Measurements from ENCODE around the gene IQCK.

The IQCK gene

DNA sequence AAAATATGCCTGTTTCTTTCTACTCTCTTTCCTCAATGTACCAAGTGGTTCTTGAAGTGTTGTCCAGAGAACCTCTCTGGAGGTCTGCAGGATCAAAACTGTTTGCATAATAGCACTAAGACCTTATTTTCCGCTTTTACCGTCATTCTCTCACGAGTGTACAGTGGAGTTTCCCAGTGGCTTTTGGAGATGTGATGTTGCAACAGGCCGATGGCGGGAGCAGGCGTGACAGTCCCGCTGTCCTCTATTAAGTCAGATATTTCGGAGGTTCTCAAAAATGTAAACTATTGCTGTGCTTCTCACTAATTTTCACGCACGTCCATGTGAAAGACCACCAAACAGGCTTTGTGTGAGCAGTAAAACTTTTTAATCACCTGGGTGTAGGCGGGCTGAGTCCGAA, 174.8 kb downstream of the IQCK start:
- intact Hi-C loops (cut with DNase I): no loop called here
- DNase-seq: no peak

GRCh38 chr16:19894586-19894985, 176.5 kb downstream of the IQCK start:
- DNase-seq: peak in 1 of 10 donors; percentile 20
- intact Hi-C loops (cut with DNase I): no loop called here

DNA sequence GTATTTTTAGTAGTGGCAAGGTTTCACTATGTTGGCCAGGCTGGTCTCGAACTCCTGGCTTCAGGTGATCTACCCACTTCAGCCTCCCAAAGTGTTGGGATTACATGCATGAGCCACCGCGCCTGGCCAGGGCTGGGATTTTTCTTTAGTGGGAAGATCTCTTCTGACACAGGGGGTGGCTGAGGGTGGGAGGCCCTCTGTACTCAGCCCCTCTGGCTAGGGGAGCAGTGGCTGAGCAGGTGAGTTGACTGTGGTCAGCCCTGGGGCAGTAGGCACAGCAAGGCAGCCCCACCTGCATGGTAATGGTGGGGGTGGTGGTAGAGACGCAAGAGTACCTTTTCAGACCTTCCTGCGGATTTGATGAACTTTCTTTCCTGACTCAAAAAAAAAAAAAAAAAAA, 178.9 kb downstream of the IQCK start:
- intact Hi-C loops (cut with DNase I): no loop called here
- peak in 1 of 10 donors; percentile 77 for DNase-seq

DNA sequence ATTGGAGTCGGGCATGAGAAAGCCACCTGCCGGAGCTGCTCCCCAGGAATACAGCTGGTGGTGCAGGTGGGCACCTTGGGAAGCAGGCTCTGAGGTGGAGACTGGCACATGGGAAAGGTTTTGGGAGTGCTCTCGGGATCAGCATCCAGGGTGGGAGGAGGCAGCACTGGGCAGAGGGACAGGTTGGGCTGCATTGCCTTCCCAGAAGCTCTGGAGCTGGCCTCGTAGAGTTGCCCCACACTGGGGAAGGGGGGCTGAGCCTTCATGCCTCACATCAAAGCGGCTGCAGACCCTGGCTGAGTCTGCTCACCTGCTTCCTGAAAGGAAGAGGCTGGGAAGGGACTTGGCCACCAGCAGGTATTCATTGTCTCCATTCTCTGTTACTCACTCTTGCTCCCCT, 180.1 kb downstream of the IQCK start:
- intact Hi-C loops (cut with DNase I): loop anchor here (2.0 kb wide), 1 partner anchor 489 kb away; no protein-coding TSS in a partner anchor
- DNase-seq: peak in 1 of 10 donors; percentile 58

DNA sequence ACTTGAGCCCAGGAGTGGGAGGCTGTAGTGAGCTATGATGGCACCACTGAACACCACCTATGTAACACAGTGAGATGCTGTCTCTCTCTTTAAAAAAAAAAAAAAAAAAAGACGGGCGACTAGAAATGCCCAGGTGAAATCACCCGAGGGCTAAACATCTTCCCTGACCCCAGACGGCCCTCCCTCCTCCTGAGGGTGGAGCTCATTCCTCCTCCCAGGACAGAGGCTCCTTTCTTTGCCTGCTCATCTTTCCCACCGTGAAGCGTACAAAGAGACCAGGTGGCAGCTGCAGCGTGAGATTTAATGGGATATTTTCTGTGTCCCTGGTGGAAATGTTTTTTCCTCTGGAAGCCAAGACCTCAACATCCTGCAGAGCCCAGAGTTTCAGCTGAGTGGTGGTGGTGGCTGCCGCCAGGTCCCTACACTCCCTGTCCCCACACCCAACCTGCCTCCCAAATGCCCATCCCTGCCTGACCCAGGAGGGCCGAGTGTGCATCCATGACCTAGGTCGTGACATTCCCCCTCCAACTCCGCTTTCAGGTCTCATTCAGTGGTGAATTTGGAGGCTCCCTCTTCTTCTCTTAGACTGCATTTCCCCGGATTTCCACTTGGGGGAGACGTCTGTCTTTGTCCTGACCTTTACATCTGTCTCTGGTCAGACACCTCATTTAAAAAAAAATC, 181.0 kb downstream of the IQCK start:
- peak in 3 of 10 donors; percentile 17 to 72 (median 33) for DNase-seq
- intact Hi-C loops (cut with DNase I): loop anchor here (2.0 kb wide), 1 partner anchor 488 kb away; no protein-coding TSS in a partner anchor

DNA sequence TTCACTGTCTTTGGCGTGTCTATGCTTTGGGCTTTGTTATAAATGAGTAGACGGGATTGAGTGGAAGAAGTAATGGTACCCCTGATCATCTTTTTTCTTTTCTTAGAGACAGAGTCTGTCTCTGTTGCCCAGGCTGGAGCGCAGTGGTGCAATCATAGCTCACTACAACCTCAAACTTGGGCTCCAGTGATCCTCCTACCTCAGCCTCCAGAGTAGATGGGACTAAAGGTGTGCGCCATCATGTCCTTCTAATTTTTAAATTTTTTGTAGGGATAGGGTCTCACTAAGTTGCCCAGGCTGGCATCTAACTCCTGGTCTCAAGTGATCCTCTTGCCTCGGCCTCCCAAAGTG, 181.5 kb downstream of the IQCK start:
- intact Hi-C loops (cut with DNase I): loop anchor here (2.0 kb wide), 1 partner anchor 487 kb away; no protein-coding TSS in a partner anchor
- DNase-seq: no peak

DNA sequence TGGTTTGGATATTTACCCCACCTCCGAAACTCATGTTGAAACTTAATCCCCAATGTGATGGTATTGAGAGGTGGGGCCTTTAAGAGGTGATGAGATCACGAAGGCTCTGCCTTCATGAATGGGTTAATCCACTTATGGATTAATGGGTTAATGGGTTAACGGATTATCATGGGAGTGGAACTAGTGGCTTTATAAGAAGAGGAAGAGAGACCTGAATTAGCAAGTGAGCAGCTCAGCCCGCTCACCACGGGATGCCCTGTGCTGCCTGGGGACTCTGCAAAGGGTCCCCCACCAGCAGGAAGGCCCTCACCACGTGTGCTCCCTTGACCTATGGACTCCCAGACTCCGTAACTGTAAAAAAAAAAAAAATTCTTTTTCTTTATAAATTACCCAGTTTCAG, 183.1 kb downstream of the IQCK start:
- intact Hi-C loops (cut with DNase I): no loop called here
- no peak for DNase-seq

DNA sequence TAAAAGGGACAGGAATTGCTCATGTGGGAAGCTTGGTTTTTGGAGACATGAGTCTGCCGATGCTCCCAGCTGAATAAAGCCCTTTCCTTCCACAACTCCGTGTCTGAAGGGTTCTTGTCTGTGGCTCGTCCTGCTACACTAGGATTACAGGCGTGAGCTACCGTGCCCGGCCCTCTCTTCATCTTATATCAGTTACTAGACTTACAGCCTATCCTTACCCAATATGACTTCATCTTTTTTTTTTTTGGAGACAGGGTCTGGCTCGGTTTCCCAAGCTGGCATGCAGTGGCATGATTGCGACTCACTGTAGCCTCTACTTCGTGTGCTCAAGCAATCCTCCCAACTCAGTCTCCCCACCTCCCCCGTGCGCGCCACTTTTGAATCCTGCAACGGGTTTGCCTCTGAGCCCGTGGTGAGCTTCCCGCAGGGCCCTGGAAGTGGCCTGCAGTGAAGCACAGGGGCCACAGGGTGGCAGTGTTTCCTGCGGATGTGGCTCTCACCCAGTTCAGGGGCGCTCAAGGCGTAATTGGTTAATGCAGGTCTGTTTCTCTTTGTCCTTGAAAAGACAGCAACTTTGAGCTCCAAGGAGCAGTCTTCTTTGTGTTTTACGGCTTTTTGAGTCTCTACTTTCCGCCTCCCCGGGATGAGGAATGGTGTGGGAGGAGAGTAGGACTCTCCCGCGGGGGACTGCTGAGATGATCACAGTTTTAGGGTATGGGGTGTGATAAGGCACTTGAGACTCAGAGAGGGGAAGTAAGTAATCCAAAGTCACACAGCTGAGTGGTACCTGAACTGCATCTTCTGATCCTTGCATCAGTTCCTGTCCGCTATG, 189.3 kb downstream of the IQCK start:
- DNase-seq: peak; percentile 51 to 95 (median 68)
- intact Hi-C loops (cut with DNase I): loop anchor here (1.0 to 5.0 kb wide), 2 partner anchors 390 to 476 kb away; no protein-coding TSS in a partner anchor

All from posterior cingulate gyrus (tissue), 11 donors.